HepG2 (cell line): ENCODE results near the gene WDR7. TPM values are rescaled to one million over a fixed set of nuclear protein-coding genes. Genes with fewer than 3 reads are reported as not detected.

Experiments used
- CREB3 ChIP-seq: sonication (generic); formaldehyde crosslinking; IDR thresholded peaks from 2 replicates; pipeline ENCODE4 v1.5.0; 2020; ENCODE audit warnings: missing genetic modification reagents
- GABPA ChIP-seq, 2 experiments: IDR thresholded peaks; 2 replicates each; pipeline ENCODE4 v1.6.1; 2011 to 2016; ENCODE audit warnings: low read depth in 2 of 2, low read length in 1 of 2, missing biosample characterization in 1 of 2, missing genetic modification characterization in 1 of 2
- IRX3 ChIP-seq: sonication (generic); formaldehyde crosslinking; IDR thresholded peaks from 2 replicates; pipeline ENCODE4 v1.8.1; 2023; ENCODE audit warnings: mild to moderate bottlenecking, low read depth, missing genetic modification reagents, borderline replicate concordance
- PAWR ChIP-seq: sonication (generic); formaldehyde crosslinking; IDR thresholded peaks from 2 replicates; pipeline ENCODE4 v1.4.0; 2020; ENCODE audit warnings: missing genetic modification reagents, mild to moderate bottlenecking, borderline replicate concordance
- PHF21A ChIP-seq: sonication (generic); formaldehyde crosslinking; IDR thresholded peaks from 2 replicates; pipeline ENCODE4 v1.5.0; 2020; ENCODE audit warnings: mild to moderate bottlenecking, missing genetic modification reagents
- POLR2G ChIP-seq: fragments of 200-400 bp; formaldehyde crosslinking; IDR thresholded peaks from 2 replicates; pipeline ENCODE4 v1.6.1; 2018; ENCODE audit warnings: mild to moderate bottlenecking, low read depth, low read length, moderate library complexity
- RARA ChIP-seq: IDR thresholded peaks from 2 replicates; pipeline ENCODE4 v1.6.1; 2016; ENCODE audit warnings: missing genetic modification reagents, missing compliant biosample characterization
- SMC3 ChIP-seq: IDR thresholded peaks from 2 replicates; pipeline ENCODE4 v1.6.1; 2011; ENCODE audit warnings: low read length, improper control_type of control experiment
- TMF1 ChIP-seq: sonication (generic); formaldehyde crosslinking; IDR thresholded peaks from 2 replicates; pipeline ENCODE4 v1.8.1; 2022; ENCODE audit warnings: low read depth, missing genetic modification reagents
- YEATS4 ChIP-seq: sonication (generic); formaldehyde crosslinking; IDR thresholded peaks from 2 replicates; pipeline ENCODE4 v1.4.0; 2020; ENCODE audit warnings: missing genetic modification reagents, borderline replicate concordance
- ZBTB7B ChIP-seq: sonication (generic); formaldehyde crosslinking; IDR thresholded peaks from 2 replicates; pipeline ENCODE4 v1.4.0; 2020; ENCODE audit warnings: missing genetic modification reagents
- ZNF530 ChIP-seq: sonication (generic); formaldehyde crosslinking; IDR thresholded peaks from 2 replicates; pipeline ENCODE4 v1.5.0; 2020; ENCODE audit warnings: low read depth, mild to moderate bottlenecking, missing genetic modification reagents
- polyA plus RNA-seq, 8 experiments: library from polyadenylated mRNA; depleted of rRNA in 3 of 8; stranded (reverse) in 7 of 8; unstranded in 1 of 8; fragments of >200 nt; fragmentation: Illumina TruSeq in 4 of 8; extraction: Trizol in 4 of 8; gene quantifications; 2 replicates each; pipeline versions ENCODE4 v1.2.1 to v1.2.3, GENCODE V29; 2011 to 2016; ENCODE audit warnings: low read depth in 4 of 8, missing spikeins in 1 of 8, mixed read lengths in 1 of 8; ENCODE audit not compliant: insufficient read depth in 1 of 8
- total RNA-seq, 5 experiments: library from RNA; depleted of rRNA; stranded (reverse); fragments of >200 nt; fragmentation: Illumina TruSeq; extraction: Trizol; gene quantifications; 2 replicates each; pipeline ENCODE4 v1.2.3, GENCODE V29; 2016; ENCODE audit warnings: low read depth in 1 of 5
- TF ChIP-seq, protein P1 (sequence below): sonication (generic); formaldehyde crosslinking; IDR thresholded peaks from 2 replicates; pipeline ENCODE4 v1.5.0; 2020; ENCODE audit warnings: missing genetic modification reagents
- TF ChIP-seq, protein P2 (sequence below): sonication (generic); formaldehyde crosslinking; IDR thresholded peaks from 2 replicates; pipeline ENCODE4 v1.5.0; 2020; ENCODE audit warnings: mild to moderate bottlenecking, missing genetic modification reagents
- TF ChIP-seq, protein P3 (sequence below): sonication (generic); formaldehyde crosslinking; IDR thresholded peaks from 2 replicates; pipeline ENCODE4 v1.4.0; 2020; ENCODE audit warnings: missing genetic modification reagents

WDR7 gene
- total and polyA plus RNA-seq, 2 of the 13 experiments (the other 11 are each of a cell fraction or from before 2014, with no cell fraction given), result 2.0 to 7.8 TPM

GRCh38 chr18:56650944-56651770, at the start of gene WDR7 (continued):
- TF ChIP-seq YEATS4 (CRISPR knock-in tag) (peak; percentile 70), ZBTB7B (no peak), POLR2G (peak; percentile 76), ZNF530 (no peak), SMC3 (no peak), IRX3 (no peak), PHF21A (no peak; the same call in 1 of the 2 replicates), GABPA (IDR thresholded peaks at IDR 0.05; ENCODE audit: low read depth, low read length) (peak; percentile 41), GABPA (CRISPR knock-in tag; IDR thresholded peaks at IDR 0.05; ENCODE audit: low read depth) (peak; percentile 81), RARA (CRISPR knock-in tag) (no peak; the same call in 1 of the 2 replicates), TMF1 (CRISPR knock-in tag) (no peak), PAWR (CRISPR knock-in tag) (no peak), CREB3 (no peak)
- TF ChIP-seq, protein P1, sequence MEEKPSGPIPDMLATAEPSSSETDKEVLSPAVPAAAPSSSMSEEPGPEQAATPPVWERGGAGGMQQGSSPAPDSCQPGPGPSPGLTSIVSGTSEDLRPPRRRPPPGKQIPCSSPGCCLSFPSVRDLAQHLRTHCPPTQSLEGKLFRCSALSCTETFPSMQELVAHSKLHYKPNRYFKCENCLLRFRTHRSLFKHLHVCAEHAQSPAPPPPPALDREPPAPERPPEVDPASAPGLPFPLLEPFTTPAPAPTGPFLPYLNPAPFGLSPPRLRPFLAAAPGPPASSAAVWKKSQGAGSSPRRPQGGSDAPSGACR (CRISPR knock-in tag), result no peak
- TF ChIP-seq, protein P2, sequence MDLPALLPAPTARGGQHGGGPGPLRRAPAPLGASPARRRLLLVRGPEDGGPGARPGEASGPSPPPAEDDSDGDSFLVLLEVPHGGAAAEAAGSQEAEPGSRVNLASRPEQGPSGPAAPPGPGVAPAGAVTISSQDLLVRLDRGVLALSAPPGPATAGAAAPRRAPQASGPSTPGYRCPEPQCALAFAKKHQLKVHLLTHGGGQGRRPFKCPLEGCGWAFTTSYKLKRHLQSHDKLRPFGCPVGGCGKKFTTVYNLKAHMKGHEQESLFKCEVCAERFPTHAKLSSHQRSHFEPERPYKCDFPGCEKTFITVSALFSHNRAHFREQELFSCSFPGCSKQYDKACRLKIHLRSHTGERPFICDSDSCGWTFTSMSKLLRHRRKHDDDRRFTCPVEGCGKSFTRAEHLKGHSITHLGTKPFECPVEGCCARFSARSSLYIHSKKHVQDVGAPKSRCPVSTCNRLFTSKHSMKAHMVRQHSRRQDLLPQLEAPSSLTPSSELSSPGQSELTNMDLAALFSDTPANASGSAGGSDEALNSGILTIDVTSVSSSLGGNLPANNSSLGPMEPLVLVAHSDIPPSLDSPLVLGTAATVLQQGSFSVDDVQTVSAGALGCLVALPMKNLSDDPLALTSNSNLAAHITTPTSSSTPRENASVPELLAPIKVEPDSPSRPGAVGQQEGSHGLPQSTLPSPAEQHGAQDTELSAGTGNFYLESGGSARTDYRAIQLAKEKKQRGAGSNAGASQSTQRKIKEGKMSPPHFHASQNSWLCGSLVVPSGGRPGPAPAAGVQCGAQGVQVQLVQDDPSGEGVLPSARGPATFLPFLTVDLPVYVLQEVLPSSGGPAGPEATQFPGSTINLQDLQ (CRISPR knock-in tag), result no peak
- TF ChIP-seq, protein P3, sequence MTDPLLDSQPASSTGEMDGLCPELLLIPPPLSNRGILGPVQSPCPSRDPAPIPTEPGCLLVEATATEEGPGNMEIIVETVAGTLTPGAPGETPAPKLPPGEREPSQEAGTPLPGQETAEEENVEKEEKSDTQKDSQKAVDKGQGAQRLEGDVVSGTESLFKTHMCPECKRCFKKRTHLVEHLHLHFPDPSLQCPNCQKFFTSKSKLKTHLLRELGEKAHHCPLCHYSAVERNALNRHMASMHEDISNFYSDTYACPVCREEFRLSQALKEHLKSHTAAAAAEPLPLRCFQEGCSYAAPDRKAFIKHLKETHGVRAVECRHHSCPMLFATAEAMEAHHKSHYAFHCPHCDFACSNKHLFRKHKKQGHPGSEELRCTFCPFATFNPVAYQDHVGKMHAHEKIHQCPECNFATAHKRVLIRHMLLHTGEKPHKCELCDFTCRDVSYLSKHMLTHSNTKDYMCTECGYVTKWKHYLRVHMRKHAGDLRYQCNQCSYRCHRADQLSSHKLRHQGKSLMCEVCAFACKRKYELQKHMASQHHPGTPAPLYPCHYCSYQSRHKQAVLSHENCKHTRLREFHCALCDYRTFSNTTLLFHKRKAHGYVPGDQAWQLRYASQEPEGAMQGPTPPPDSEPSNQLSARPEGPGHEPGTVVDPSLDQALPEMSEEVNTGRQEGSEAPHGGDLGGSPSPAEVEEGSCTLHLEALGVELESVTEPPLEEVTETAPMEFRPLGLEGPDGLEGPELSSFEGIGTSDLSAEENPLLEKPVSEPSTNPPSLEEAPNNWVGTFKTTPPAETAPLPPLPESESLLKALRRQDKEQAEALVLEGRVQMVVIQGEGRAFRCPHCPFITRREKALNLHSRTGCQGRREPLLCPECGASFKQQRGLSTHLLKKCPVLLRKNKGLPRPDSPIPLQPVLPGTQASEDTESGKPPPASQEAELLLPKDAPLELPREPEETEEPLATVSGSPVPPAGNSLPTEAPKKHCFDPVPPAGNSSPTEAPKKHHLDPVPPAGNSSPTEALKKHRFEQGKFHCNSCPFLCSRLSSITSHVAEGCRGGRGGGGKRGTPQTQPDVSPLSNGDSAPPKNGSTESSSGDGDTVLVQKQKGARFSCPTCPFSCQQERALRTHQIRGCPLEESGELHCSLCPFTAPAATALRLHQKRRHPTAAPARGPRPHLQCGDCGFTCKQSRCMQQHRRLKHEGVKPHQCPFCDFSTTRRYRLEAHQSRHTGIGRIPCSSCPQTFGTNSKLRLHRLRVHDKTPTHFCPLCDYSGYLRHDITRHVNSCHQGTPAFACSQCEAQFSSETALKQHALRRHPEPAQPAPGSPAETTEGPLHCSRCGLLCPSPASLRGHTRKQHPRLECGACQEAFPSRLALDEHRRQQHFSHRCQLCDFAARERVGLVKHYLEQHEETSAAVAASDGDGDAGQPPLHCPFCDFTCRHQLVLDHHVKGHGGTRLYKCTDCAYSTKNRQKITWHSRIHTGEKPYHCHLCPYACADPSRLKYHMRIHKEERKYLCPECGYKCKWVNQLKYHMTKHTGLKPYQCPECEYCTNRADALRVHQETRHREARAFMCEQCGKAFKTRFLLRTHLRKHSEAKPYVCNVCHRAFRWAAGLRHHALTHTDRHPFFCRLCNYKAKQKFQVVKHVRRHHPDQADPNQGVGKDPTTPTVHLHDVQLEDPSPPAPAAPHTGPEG (CRISPR knock-in tag), result no peak
